HFF-Myc (cell line): Measurements from ENCODE around the gene MUCL1.
A peak's percentile ranks its signal among the peaks of the same experiment; 100 is the strongest.

ENCODE experiments used
- DNase-seq: peaks from one replicate; pipeline ENCODE4 v3.0.0-alpha.2; 2011; ENCODE audit warnings: low read depth; ENCODE audit errors: extremely low read depth
- H3K4me3 ChIP-seq: replicated peaks from 2 replicates; pipeline ENCODE4 v1.5.1; 2011; ENCODE audit warnings: low read depth, mild to moderate bottlenecking, control low read depth, low read length
- CTCF ChIP-seq: IDR thresholded peaks from 2 replicates; pipeline ENCODE4 v1.5.1; 2012; ENCODE audit warnings: mild to moderate bottlenecking, low read depth, low read length, control low read depth; ENCODE audit errors: missing control alignments

The MUCL1 gene

GRCh38 chr12:54853933-54854538 lies at the start of gene MUCL1:
Gene MUCL1, plus strand, starts transcription at chr12:54854516. Its CDS starts 67 bp downstream, at chr12:54854583.
- H3K4me3 ChIP-seq = no peak within 1 kb of the TSS
- TF ChIP-seq CTCF = peak; percentile 85
- peak; percentile 55 for DNase-seq

GRCh38 chr12:54821676-54822075 lies 32.6 kb upstream of the MUCL1 start:
- TF ChIP-seq CTCF = no peak
- DNase-seq = no peak
- no peak overlapping the region for H3K4me3 ChIP-seq

GRCh38 chr12:54824402-54824801 lies 29.9 kb upstream of the MUCL1 start:
- DNase-seq = no peak
- no peak for TF ChIP-seq CTCF
- no peak overlapping the region for H3K4me3 ChIP-seq

GRCh38 chr12:54829511-54829910 lies 24.8 kb upstream of the MUCL1 start:
- TF ChIP-seq CTCF = no peak
- no peak for DNase-seq
- H3K4me3 ChIP-seq = no peak overlapping the region

GRCh38 chr12:54830199-54830598 lies 24.1 kb upstream of the MUCL1 start:
- DNase-seq = no peak
- no peak for TF ChIP-seq CTCF

GRCh38 chr12:54831631-54832030 lies 22.7 kb upstream of the MUCL1 start:
- no peak for TF ChIP-seq CTCF
- no peak for DNase-seq
- H3K4me3 ChIP-seq = no peak overlapping the region

More at GRCh38 chr12:54830199-54830598, 24.1 kb upstream of the MUCL1 start:
- H3K4me3 ChIP-seq = no peak overlapping the region
